Endothelial cell (in vitro differentiated cells): Measurements from ENCODE around the gene EARS2. TPM values are rescaled to one million over a fixed set of nuclear protein-coding genes. Genes with fewer than 3 reads are reported as not detected.

ENCODE experiments used
- DNase-seq: peaks from one replicate; pipeline ENCODE4 v3.0.0; 2021; ENCODE audit warnings: low spot score
- H3K27ac Mint-ChIP-seq: one replicate; pipeline ENCODE4 v1.8.0; 2021; ENCODE audit warnings: mixed read lengths, inconsistent platforms; ENCODE audit not compliant: unreplicated experiment
- H3K27me3 Mint-ChIP-seq: one replicate; pipeline ENCODE4 v1.8.0; 2021; ENCODE audit warnings: mild to moderate bottlenecking, moderate library complexity, mixed read lengths, inconsistent platforms; ENCODE audit not compliant: unreplicated experiment
- H3K36me3 Mint-ChIP-seq: one replicate; pipeline ENCODE4 v1.8.0; 2021; ENCODE audit warnings: mild to moderate bottlenecking, low read depth, mixed read lengths, inconsistent platforms; ENCODE audit not compliant: unreplicated experiment
- H3K4me1 Mint-ChIP-seq: one replicate; pipeline ENCODE4 v1.8.0; 2021; ENCODE audit warnings: mild to moderate bottlenecking, mixed read lengths, inconsistent platforms; ENCODE audit not compliant: unreplicated experiment
- H3K4me3 Mint-ChIP-seq: one replicate; pipeline ENCODE4 v1.8.0; 2021; ENCODE audit warnings: mild to moderate bottlenecking, mixed read lengths, inconsistent platforms; ENCODE audit not compliant: unreplicated experiment
- H3K9me3 Mint-ChIP-seq: one replicate; pipeline ENCODE4 v1.8.0; 2021; ENCODE audit warnings: mixed read lengths, inconsistent platforms; ENCODE audit not compliant: unreplicated experiment
- total RNA-seq: library from RNA; stranded (reverse); fragmentation: NEBNext Ultra II Directional; extraction: Animal tissue kit (Norgen Biotek cat#: 25700); gene quantifications from one replicate; pipeline ENCODE4 v1.2.1, GENCODE V29; 2021; ENCODE audit not compliant: unreplicated experiment
- TF ChIP-seq, protein P1 (sequence below): fragments of 200-600 bp; sonication (generic); IDR thresholded peaks from one replicate; pipeline ENCODE4 v1.5.0; 2021; ENCODE audit warnings: antibody characterized with exemption; ENCODE audit not compliant: unreplicated experiment

Gene EARS2
- total RNA-seq, 1 donor from 2014 or later: 14.1 TPM

DNA sequence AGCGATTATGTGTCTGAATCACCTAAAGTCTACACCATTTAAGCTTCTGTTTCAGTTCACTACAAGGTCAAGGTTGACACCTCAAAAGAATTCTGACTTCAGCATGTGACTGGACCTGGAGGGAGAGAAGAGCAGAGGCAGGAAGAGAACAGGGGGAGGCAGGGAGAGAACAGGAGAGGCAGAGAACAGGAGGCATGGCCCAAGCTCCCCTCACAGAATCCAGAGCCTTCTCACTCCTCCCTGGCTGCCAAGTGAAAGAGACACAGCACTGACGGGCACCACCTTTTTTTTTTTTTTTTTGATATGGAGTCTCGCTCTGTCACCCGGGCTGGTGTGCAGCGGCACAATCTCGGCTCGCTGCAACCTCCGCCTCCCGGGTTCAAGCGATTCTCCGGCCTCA lies 58.3 kb downstream of the EARS2 start:
- no peak for DNase-seq
- Mint-ChIP-seq H3K4me1 (peaks cover 20% of the 10 kb centered on the region), H3K36me3 (peaks cover 14% of the 10 kb centered on the region), H3K27ac (no peak overlapping the region), H3K27me3 (no peaks in the 10 kb centered on the region), H3K9me3 (no peaks in the 10 kb centered on the region), H3K4me3 (no peak overlapping the region)
- TF ChIP-seq, protein P1, sequence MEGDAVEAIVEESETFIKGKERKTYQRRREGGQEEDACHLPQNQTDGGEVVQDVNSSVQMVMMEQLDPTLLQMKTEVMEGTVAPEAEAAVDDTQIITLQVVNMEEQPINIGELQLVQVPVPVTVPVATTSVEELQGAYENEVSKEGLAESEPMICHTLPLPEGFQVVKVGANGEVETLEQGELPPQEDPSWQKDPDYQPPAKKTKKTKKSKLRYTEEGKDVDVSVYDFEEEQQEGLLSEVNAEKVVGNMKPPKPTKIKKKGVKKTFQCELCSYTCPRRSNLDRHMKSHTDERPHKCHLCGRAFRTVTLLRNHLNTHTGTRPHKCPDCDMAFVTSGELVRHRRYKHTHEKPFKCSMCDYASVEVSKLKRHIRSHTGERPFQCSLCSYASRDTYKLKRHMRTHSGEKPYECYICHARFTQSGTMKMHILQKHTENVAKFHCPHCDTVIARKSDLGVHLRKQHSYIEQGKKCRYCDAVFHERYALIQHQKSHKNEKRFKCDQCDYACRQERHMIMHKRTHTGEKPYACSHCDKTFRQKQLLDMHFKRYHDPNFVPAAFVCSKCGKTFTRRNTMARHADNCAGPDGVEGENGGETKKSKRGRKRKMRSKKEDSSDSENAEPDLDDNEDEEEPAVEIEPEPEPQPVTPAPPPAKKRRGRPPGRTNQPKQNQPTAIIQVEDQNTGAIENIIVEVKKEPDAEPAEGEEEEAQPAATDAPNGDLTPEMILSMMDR: no peak

DNA sequence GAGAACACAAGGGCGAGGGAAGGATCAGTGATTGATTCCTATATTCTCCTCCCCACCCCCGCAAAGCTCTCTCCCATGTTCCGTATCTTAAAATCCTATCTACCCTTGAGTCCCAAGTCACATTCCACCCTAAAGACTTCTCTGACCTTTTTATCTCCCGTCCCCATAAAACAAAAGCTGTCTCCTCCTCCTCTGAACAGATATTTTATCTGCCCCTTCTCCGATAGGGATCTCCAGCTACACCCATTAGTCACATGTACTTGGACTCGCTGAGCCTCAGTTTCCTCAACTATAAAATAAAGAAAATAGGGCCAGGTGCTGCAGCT lies 59.6 kb downstream of the EARS2 start:
- H3K4me1 Mint-ChIP-seq: peaks cover 14% of the 10 kb centered on the region
- no peaks in the 10 kb centered on the region for H3K9me3 Mint-ChIP-seq
- H3K36me3 Mint-ChIP-seq: peaks cover 20% of the 10 kb centered on the region
- TF ChIP-seq, protein P1: no peak
- no peaks in the 10 kb centered on the region for H3K27me3 Mint-ChIP-seq
- peak overlapping the region; percentile 32 for H3K27ac Mint-ChIP-seq
- no peak overlapping the region for H3K4me3 Mint-ChIP-seq
- DNase-seq: no peak

DNA sequence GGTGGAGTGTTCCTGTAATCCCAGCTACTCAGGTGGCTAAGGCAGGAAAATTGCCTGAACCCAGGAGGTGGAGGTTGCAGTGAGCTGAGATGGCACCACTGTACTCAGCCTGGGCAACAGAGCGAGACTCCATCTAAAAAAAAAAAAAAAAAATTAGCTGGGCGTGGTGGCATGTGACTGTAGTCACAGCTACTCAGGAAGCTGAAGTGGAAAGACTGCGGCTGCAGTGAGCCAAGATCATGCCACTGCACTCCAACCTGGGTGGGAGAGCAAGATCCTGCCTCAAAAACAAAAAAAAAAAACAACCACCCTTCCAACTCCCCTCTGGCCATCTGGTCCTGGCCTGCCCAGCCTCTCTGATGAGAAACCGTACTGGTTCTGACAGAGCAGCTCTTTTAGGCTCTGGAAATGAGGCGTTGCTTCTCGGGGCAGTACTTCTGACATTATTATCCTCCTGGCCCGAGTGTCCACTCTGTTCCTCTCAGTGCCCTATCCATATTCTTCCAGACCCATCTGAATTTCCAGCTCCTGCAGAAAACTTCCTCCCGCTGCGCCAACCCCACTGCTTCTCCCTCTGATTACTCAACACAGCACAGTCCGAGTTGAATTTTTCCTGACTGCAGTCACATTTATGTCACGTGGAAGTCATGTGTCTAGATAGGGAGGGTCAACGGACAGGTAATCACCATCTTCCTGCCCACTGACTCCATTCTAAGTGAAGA lies 60.2 kb downstream of the EARS2 start:
- DNase-seq: no peak
- TF ChIP-seq, protein P1: no peak
- peaks cover 8% of the 10 kb centered on the region for H3K4me1 Mint-ChIP-seq
- no peak overlapping the region for H3K4me3 Mint-ChIP-seq
- H3K27ac Mint-ChIP-seq: peak overlapping the region; percentile 32
- peaks cover 25% of the 10 kb centered on the region for H3K36me3 Mint-ChIP-seq
- H3K27me3 Mint-ChIP-seq: no peaks in the 10 kb centered on the region
- no peaks in the 10 kb centered on the region for H3K9me3 Mint-ChIP-seq

DNA sequence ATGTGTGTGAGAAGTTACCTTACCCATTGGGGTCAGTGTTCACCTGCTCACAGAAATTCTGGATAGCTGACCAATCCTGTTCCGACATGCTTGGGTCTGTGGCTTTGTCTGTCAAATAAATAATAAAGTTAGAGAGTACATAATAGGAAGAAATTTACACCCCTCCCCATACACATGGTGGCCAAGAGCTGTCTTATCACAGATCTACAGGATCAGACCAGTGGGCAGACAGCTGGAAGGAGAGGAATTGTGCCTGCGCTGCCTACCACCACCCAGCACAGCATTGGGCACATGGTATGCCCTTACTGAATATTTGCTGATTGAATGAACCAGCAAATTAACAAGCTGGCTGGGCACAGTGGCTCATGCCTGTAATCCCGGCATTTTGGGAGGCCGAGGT lies 61.5 kb downstream of the EARS2 start:
- H3K4me1 Mint-ChIP-seq: peaks cover 7% of the 10 kb centered on the region
- H3K27me3 Mint-ChIP-seq: no peaks in the 10 kb centered on the region
- no peak overlapping the region for H3K27ac Mint-ChIP-seq
- H3K36me3 Mint-ChIP-seq: peaks cover 29% of the 10 kb centered on the region
- H3K4me3 Mint-ChIP-seq: no peak overlapping the region
- TF ChIP-seq, protein P1: no peak
- no peaks in the 10 kb centered on the region for H3K9me3 Mint-ChIP-seq
- no peak for DNase-seq

DNA sequence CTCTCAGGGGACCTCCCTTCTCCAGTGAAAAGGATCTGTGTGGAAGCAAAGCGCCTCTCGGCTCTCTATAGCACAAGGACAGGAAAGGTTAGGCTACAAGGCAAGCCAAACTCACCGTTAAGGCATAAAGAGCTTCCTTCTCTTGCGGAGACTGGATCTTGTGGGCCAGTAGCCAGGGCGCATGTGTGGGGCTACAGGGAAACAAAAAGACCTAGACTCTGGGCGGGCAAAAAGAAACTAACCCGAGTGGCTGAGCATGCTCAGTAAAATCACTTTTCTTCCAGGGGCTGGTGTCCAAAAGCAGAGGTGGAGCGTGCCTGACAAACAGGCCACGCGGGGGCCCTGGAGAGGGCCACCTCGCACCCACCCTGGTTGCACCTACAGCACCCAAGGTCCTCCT lies 63.0 kb downstream of the EARS2 start:
- Mint-ChIP-seq H3K4me1 (peaks cover 7% of the 10 kb centered on the region), H3K36me3 (peaks cover 34% of the 10 kb centered on the region), H3K9me3 (no peaks in the 10 kb centered on the region), H3K27ac (no peak overlapping the region), H3K27me3 (no peaks in the 10 kb centered on the region), H3K4me3 (no peak overlapping the region)
- TF ChIP-seq, protein P1: no peak
- no peak for DNase-seq
